KG1 (cell line): ENCODE measurements around the gene BRCC3.

Source experiments
- DNase-seq: peaks from one replicate; lab custom pipeline; 2025; lab: John Stamatoyannopoulos, UW

Gene BRCC3

DNA sequence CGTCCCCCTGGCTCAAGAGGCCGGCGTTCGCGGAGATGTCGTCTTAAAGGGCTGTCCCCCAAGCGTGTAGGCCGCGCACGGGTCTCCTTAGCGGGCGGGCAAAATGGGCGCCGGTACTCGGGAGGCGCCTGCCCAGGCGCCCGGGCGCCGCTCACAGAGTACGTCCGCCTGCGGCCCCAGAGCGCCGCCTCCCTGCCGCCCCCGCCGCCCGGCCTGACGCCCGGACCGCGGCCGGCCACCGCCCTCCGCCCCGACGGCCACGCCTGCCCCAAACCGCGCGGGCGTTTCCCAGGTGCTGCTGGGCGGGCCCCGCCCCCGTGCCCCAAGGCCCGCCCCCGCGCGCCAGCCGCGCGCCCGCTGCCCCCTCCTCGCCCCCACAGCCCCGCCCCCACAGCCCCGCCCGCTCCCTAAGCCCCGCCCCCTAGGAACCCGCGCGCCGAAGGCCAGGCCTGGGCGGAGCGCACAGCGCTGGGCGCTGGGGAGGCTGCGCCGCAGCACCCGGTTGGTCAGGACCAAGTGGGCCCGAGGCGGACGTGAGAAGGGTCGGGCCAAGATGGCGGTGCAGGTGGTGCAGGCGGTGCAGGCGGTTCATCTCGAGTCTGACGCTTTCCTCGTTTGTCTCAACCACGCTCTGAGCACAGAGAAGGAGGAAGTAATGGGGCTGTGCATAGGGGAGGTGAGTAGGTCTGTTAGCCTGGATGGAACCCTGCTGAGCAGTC is at the start of gene BRCC3, which contains the start of the genes CMC4 and MTCP1:
TSS of gene BRCC3 (plus strand) at position 534 of the 719 bp plus-strand sequence. CDS start at position 554, 20 bp downstream.
TSS of gene CMC4 (minus strand) at position 162 of the 719 bp plus-strand sequence. CDS start 7,113 bp downstream, outside the sequence.
TSS of gene MTCP1 (minus strand) at position 162 of the 719 bp plus-strand sequence. CDS start 5,126 bp downstream, outside the sequence.
- DNase-seq, result peak; percentile 55

DNA sequence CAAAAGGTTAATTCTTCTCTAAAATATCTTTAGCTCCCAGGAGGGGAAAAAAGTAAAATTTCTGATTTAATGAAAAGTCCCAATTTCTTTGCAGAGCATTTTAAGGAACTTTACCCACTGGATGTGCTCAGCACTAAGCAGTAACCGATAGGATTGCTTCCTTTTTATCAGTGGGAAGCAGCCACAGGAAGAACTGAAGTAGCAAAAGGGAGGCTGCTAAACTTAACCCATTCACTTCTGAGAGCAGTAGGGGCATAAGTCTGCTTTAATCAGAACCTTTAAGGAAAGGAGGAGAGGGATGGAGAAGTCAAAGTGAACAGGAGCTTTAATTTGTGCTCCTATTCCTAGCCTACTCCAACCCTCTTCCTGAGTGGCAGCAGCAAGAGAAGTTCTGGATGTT is 48.7 kb upstream of the BRCC3 start, which contains the start of gene F8:
TSS of gene F8 (minus strand) at position 139 of the 400 bp plus-strand sequence. CDS start 171 bp downstream, outside the sequence.
- no peak for DNase-seq

DNA sequence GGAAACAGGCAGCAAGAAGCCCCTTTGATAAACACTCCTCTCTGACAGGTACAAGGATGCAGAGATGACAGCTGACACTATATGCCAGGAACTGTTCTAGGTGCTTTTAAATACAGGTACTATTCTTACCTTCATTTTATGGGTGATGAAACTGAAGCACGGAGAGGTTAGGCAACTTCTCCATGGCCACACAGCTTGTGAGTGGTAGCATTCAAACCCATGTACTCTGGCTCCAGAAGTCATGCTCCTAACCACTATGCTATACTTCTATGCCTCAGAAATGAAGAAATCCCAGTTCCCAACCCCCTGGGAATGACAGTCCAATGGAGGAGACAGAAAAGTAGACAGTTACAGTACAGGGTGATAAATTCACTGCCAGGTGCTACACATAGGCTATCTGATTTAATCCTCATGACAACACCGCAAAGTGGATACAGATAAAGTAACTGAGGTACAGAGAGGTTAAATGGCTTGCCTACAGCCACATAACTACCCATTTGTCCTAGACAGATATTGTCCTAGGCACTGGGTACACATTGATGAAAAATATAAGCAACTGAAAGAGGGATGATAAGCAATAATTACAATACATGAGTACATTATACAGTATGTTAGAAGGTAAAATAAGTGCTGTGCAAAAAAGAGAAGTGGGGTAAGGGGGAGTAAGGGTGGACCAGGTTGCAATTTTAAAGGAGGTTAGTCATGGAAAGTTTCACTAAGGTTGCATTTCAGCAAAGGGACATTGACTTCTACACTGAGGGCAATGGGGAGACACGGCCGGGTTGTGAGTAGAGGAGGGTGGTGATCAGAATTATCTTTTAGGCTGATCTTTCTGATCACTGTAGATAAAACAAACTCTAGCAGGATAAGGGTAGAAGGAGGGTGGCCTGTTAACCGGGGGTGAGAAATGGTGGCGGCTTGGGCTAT is 47.1 kb upstream of the BRCC3 start:
- no peak for DNase-seq

DNA sequence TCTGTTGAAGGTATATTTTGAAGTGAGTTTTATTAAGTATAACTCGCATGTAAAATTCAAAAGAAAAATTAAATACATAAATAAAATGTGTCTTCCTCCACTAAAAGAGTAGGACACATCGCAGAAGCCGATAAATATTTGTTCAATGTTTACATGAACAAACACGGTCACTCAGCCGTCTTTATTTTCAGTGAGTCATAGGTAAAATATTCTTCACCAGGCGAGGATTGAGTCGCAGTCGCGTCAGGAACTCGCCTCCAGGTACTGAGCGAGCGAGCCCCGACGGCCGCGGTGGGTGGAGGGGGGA is 44.9 kb upstream of the BRCC3 start:
- no peak for DNase-seq

DNA sequence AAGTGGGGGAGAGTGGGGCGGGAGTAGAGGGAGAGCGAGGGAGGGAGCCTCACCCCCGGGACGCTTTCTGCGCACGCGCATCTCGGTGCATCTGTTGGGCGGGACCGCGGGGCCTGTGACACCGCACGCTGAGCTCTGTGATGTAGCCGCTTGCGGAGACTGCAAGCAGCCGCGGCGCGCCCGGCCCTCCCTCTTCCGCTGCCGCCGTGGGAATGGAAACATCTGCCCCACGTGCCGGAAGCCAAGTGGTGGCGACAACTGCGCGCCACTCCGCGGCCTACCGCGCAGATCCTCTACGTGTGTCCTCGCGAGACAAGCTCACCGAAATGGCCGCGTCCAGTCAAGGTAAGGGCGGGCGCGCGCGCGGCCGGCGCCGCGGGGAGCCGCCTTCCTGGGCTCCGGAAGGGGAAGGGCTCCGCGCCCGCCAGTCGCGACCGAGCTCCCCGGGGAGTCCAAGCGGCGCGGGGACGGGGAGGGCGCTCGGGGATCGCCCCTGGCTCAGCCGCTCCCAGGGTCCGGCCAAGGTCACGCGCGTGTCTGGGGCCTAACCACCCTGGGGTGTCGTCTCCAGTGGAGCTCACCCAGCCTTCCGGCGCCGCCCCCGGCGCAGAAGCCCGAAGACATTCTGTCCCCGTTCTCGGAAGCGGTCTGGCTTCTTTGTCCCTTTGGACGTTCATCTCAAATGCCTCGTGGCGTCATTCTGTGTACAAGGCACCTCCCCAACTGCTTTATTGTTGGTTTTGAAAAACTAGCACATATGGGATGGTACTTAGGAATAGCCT is 44.4 kb upstream of the BRCC3 start, which contains the start of gene FUNDC2:
TSS of gene FUNDC2 (plus strand) at position 118 of the 782 bp plus-strand sequence. CDS start at position 213, 95 bp downstream.
- DNase-seq, result peak; percentile 59

DNA sequence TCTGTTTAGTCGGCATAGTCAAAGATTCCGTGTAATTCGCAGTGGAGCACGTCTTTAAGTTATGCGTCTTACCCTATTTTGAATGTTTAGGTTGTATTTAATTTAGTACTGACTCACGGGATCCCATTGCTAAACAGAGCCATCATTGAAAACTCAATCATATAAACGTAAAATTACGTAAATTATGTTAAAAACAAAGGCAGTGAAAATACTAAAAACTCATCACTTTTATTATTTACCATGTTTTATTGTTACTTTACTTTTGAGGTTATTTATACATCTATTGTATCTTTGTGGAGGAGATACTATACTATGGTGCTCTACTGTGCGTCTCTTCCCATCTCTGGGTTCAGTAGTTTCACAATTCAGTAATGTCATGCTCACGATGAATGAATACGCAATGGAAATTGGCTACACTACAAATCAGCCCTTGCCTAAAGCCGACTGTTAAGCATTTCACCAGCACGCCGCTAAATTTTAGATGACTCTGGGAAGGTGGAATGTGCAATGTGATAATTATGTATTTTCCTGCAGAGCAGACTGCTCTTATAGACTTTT is 43.7 kb upstream of the BRCC3 start:
- DNase-seq, result no peak

DNA sequence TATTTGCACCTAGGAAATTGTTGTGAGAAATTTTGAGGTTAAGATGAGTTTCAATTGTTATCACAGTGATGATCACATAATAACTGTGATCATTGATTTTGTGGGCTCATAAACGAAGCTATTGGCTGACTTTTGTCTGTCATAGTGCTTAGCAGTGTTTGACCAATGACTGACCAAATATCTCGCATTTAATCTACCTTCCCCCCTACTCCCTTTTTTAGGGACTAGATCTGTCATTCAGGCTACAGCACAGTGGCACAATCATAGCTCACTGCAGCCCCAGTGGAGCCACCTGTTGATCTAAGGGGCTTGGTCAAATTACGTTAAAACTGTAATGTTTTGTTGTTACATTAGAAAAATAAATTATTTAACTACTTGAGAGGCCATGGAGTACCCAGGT is 43.2 kb upstream of the BRCC3 start:
- DNase-seq, result no peak

DNA sequence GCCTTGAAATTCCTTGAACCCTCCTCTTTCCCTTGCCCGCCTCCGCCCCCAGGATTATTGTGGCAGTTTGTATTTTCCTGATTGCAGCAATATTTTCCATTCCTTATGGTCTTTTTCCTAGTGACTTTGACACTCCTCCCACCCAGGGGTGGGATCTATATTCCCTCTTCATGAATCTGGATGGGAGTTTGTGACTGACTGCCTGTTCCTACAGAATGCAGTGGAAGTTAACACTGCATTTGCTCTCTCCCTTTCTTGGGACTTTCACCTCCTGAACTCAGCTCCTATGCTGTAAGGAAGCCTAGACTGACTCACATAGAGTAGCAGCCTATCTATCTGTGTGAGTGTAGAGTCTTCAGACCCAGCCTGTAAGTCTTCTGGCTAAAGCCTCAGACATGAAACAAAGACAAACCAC is 42.4 kb upstream of the BRCC3 start:
- no peak for DNase-seq

DNA sequence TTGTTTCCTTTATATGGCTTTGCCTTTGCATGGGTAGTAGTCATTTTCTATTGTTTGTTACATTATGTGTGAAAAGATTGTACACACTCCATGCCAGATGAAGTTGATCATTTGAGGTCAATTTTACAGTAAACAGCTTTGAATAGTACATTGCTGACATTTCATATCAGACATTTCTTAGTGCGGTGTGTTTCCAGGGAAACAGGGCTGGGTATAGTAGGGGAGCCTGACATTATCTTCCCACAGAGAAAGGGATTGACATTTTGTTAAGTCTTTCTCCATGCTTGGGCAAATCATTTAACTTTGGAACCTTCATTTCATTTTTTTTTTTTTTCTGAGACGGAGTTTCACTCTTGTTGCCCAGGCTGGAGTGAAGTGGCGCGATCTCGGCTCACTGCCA is 39.7 kb upstream of the BRCC3 start:
- DNase-seq, result no peak

DNA sequence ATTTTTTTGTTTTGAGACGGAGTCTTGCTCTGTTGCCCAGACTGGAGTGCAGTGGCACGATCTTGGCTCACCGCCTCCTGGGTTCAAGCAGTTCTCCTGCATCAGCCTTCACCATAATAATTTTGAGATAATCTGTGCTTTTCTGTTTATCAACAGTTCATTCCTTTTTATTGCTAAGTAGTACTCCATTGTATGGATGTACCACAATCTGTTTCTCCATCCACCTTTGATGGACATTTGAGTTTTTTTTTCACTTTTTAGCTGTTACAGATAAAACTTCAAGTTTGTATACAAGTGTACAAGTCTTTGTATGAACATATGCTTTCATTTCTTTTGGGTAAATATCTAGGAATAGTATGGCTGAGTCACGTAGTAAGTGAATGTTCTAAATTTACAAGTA is 35.6 kb upstream of the BRCC3 start:
- DNase-seq, result no peak

DNA sequence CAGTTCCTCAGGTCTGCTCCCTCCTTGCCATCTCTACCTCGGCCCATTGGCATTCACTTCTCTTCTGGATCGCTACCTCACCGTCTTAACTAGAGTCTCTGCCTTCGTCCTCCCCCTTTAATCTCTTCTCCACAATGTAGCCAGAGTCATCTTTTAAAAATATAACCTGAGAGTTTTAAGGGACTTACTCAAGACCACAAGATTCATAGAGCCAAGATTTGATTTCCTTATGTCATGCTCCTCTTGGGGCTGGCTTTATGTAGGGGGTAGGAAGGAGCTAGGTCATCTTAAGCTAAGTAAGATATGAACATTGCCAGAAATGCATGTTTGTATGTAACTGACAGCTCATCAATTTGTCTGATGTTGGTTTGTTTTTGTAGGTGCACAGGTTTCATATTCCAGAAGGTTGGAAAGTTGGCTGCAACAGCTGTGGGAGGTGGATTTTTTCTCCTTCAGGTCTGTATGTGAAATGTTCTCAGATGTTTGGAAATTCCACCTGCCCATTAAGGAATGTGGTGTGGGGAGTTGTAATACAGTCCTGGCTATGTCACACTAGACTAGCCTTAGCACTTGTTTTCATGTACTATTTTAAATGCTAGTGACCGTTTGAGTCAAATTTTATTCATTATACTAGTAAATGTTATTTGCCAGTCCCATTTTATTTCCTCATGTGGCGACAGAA is 25.0 kb upstream of the BRCC3 start:
- DNase-seq, result no peak

DNA sequence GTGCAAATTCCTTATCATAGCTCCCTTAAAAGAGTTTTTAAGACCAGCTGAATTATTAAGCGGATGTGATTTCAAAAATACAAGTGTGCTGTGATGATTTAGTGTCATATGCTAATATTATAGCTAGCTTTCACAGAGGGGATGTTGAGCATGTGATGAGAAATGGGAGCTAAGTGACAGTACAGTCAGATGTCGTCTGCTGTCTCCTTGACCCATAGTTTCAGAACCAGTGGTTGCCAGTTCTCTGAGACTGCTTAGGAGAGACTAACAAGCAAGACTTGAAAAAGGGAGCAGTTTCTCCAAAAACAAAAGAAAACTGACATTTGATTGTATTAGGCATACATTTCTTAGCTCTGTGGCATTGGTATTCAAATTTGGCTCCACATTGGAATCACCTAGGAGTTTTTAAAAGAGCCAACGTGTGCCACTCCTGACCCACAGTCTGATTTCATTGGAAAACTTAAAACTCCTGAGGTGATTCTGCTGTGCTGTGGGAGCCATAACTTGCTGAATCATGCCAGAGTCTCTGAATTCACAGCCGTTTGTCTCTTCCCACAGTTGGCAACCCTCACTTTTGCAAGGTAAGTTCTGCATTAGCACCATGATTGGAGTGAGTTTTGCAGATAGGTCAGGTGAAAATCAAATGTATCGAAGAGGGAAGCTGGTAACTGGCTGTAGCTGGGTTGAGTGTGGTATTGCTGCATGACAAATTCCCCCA is 24.3 kb upstream of the BRCC3 start:
- no peak for DNase-seq

DNA sequence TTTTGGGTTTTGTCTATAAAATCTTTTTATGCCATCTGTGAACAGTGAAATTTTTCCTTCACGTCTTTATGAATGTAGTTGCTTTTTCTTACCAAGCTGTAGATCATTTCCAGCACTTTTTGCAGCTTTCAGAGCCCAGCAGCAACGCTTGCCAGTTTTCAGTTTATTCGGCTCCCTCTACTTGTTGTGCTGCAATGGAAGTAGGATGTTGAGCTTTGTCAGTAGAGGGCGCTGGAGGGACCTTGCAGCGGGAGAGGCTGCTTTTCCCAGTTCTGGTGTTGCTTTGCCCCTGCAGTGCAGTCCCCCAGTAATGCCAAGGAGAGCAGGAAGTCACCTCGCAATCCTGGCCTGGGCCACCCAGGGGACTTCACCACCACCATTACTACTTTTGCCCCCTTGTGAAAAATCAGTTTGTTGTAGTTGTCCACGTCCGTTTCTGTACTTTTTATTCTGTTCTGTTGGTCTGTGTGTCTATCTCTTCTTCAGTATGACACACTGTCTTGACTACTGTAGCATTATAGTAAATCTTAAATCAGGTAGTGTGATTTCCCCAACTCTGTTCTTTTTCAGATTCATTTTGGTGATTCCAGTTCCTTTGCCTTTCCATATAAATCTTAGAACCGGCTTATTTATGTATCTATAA is 22.2 kb upstream of the BRCC3 start:
- DNase-seq, result no peak

DNA sequence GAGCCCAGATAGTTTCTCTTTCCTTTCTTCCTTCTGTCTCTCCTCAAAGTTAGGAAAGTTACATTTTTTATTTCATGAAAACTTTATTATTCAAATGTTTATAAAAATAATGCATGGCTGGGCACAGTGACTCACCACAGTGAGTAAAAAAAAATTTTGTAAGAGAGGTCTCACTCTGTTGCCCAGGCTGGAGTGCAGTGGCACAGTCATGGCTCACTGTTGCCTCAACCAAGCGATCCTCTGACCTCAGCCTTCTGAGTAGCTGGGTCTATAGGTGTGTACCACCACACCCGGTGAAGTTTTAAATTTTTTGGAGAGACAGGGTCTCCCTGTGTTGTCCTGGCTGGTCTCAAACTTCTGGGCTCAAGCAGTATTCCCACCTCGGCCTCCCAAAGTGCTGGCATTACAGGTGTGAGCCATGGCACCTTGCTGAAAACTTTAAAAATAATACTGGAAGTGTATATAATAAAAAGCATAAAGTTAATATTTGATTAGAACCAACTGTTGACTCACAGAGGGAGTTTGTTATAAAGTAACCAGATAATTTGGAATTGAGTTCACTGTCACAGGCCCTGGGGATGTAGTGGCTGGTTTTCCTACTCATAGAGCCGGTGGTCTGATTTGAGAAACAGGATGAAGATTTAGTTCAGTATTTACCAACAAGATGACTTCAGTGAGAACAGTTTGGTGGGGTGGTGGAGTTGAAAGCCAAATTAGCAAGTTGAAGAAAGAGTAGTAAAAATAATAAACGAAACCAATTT is 18.4 kb upstream of the BRCC3 start:
- DNase-seq, result no peak

DNA sequence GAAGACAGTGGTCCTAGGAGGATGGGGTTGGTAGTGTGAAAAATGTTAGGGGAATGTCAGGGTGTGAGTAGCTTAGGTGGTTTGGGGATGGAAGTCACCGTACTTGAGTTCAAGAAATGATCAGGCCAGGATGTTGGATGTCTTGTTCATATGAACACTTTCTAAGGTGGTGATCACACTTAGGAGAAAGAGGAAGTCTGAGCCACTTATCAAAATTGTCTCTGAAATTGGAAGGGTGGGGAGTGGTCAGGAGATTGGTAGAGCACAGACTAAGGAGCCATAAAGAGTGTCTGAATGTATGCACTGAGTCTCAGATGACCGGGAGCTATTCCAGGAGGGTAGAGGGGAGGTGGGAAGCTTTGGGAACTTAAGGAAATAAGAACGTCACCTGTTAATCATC is 17.7 kb upstream of the BRCC3 start:
- no peak for DNase-seq

DNA sequence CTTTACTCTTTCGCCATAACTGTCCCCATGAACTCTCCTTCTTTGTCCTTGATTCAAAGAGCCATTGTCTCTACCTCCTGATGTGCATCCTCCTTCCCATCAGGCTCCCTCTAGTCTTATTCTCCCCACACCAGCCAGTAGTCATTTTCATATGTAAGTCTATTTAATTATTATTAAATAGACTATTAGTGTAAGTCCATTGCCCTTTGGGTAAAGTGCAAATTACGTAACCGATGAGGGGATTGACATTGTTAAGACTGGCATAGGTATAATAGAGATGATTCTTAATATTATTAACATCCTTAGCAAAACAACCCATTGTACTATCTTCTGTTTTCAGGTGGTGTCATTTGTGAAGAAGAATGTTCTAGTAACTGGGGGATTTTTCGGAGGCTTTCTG is 17.1 kb upstream of the BRCC3 start:
- DNase-seq, result no peak

DNA sequence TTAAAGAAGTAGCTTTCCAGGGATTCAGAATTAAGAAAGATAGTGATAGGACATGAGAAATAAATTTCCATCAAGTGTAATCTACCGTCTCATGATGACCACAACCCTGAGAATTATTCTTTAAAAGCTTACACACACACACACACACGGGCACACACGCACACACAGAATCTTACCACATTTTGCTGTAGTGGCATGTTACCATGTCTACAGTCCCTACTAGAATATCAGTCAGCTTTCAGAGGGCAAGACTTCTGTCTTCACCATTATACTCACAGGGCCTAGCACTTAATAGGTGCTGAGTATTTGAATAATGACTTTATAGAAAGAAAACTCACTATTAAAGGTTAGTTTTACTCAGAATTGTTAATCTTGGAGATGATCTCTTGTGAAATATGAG is 15.8 kb upstream of the BRCC3 start:
- DNase-seq, result no peak

DNA sequence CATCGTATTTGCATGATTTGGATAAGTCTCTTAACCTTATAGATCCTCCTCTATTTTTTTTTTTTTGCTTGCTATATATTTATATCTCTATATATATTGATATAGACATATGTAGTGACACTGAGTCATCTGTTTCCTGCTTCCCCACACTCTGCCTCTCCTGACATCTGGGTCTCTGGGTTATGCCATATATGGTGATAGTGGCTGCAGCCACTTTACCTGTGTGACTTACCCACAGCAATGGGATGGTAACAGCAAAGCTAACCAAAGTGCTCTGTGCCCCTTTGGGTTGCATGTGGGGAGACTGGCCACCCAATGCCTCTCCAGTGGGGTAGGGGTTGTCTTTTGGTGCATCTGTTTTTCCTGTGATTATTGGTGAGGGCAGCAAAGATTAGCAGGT is 14.8 kb upstream of the BRCC3 start:
- no peak for DNase-seq
